ENCODE data around the gene U2AF2. TPM values are rescaled to one million over a fixed set of nuclear protein-coding genes. Genes with fewer than 3 reads are reported as not detected.

U2AF2 gene
- total RNA-seq, 2 donors from 2014 or later = 39.0 to 61.0 TPM

DNA sequence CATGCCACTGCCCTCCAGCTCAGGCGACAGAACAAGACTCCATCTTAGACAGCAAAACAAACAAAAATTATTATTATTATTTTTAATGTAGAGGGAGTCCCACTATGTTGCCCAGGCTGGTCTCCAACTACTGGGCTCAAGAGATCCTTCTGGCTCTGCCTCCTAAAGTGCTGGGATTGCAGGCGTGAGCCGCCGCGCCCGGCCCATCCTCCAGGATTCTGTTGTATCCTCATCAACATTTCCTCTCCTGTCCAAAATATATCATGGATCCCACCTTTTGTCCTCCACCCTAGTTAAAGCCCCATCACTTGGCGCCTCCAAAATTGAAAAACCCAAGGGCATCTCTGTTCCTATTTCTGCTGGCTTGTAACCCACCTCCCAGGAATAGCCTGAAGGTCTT, 31.7 kb upstream of the U2AF2 start:
- peaks cover 0 to 22% of the 10 kb centered on the region in 2 donors for H3K4me1 ChIP-seq
- no peak for DNase-seq (ENCODE audit: low spot score)
- peaks cover under 1% of the 10 kb centered on the region for H3K36me3 ChIP-seq
- no peaks in the 10 kb centered on the region for H3K27me3 ChIP-seq
- H3K4me3 ChIP-seq = no peak overlapping the region
- no peaks in the 10 kb centered on the region for H3K9me3 ChIP-seq
- TF ChIP-seq, protein P1, sequence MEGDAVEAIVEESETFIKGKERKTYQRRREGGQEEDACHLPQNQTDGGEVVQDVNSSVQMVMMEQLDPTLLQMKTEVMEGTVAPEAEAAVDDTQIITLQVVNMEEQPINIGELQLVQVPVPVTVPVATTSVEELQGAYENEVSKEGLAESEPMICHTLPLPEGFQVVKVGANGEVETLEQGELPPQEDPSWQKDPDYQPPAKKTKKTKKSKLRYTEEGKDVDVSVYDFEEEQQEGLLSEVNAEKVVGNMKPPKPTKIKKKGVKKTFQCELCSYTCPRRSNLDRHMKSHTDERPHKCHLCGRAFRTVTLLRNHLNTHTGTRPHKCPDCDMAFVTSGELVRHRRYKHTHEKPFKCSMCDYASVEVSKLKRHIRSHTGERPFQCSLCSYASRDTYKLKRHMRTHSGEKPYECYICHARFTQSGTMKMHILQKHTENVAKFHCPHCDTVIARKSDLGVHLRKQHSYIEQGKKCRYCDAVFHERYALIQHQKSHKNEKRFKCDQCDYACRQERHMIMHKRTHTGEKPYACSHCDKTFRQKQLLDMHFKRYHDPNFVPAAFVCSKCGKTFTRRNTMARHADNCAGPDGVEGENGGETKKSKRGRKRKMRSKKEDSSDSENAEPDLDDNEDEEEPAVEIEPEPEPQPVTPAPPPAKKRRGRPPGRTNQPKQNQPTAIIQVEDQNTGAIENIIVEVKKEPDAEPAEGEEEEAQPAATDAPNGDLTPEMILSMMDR (IDR thresholded peaks at IDR 0.05) = no peak
- H3K27ac ChIP-seq = peak overlapping the region; percentile 97 to 99

DNA sequence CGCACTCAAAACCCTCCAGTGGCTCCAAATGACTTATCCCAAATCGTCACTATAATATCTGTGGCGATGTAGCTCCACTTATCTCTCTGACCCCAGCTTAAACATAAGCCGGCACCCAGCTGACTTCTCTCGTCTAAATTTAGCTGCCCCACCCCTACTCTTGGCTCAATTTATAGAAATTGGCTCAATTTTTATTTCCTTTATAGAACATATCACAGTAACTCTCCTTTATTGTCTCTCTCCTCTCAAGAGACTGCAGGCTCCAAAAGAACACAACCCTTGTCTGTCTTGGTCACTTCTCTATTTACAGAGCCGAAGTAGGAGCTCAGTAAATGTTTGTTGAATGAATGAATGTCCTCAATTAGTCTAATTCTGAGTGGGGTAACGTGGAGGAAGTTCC, 31.3 kb upstream of the U2AF2 start:
- no peaks in the 10 kb centered on the region for H3K36me3 ChIP-seq
- TF ChIP-seq, protein P1 (IDR thresholded peaks at IDR 0.05) = no peak
- H3K9me3 ChIP-seq = no peaks in the 10 kb centered on the region
- peak overlapping the region; percentile 69 to 75 for H3K4me3 ChIP-seq
- H3K27ac ChIP-seq = peak overlapping the region; percentile 97 to 99
- no peak for DNase-seq (ENCODE audit: low spot score)
- peaks cover 0 to 22% of the 10 kb centered on the region in 2 donors for H3K4me1 ChIP-seq
- H3K27me3 ChIP-seq = no peaks in the 10 kb centered on the region

DNA sequence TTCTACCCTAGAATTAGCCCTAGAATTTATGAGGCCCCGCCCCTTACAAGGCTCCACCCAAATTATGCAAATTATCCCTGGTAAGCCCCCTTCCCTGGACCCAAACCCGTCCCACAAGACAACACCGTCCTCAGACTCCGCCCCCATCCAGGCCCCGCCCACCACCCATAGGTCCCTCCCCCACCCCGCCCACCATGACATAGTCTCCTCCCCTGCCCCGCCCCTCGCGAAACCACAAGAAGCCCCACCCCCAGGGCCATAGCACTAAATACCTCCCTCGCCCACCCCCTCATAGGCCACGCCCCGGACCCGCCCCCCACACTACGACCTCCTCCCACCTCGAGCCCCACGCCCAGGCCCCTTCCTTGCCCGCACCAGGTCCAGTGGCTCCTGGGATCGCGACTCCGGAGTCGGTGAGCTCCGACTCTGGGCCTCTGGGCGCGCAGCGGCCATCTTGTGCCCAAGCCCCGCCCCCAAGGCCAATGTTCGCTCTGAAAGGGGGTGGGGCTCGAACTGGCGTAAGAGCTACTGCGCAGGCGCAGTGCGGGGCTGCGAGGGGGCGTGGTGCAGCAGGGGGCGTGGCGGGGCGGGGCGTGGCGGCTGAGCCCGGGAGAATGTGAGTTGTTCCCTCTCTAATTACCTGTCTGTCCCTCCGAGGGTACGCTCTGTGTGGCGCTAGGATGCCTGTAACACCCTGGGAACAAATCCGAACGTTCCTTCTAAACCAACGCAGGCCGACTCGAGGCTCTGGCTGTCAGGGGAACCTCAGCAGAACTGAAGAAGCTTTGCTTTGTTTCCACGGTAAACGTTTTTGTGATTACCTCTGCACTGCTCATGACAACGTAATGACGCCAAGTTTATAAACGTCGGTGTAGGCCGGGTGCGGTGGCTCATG, 30.5 kb upstream of the U2AF2 start, which contains the start of gene ZNF784:
Gene ZNF784, minus strand, starts transcription at position 458 of the 895 bp plus-strand sequence. Its CDS starts 5 bp downstream, at position 453.
- TF ChIP-seq, protein P1 (IDR thresholded peaks at IDR 0.05) = no peak
- Histone ChIP-seq H3K4me1 (peaks cover 0 to 22% of the 10 kb centered on the region in 2 donors), H3K4me3 (peak within 1 kb of the TSS; percentile 69 to 75), H3K27ac (peak within 1 kb of the TSS; percentile 97 to 99), H3K9me3 (no peaks in the 10 kb centered on the region), H3K27me3 (no peaks in the 10 kb centered on the region), H3K36me3 (no peaks in the 10 kb centered on the region)
- DNase-seq (ENCODE audit: low spot score) = peak; percentile 93

DNA sequence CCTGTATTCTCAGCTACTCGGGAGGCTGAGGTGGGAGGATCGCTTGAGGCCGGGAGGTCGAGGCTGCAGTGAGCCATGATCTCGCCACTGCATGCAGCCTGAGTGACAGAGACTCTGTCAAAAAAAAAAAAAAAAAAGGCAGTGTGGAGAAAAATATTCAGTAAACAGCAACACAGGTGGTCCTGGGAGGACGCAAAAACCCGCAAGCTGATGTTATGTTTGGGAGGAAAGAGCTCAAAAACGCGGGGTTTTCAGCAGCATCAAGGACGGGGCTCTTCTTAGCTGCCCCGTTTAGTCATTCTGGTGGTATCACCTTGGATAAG, 29.9 kb upstream of the U2AF2 start:
- no peak for DNase-seq (ENCODE audit: low spot score)
- Histone ChIP-seq H3K27me3 (no peaks in the 10 kb centered on the region), H3K4me3 (peak overlapping the region in 1 of 2 donors; percentile 69), H3K36me3 (no peaks in the 10 kb centered on the region), H3K9me3 (no peaks in the 10 kb centered on the region), H3K27ac (peak overlapping the region; percentile 97 to 99), H3K4me1 (peaks cover 0 to 22% of the 10 kb centered on the region in 2 donors)
- TF ChIP-seq, protein P1 (IDR thresholded peaks at IDR 0.05) = no peak

DNA sequence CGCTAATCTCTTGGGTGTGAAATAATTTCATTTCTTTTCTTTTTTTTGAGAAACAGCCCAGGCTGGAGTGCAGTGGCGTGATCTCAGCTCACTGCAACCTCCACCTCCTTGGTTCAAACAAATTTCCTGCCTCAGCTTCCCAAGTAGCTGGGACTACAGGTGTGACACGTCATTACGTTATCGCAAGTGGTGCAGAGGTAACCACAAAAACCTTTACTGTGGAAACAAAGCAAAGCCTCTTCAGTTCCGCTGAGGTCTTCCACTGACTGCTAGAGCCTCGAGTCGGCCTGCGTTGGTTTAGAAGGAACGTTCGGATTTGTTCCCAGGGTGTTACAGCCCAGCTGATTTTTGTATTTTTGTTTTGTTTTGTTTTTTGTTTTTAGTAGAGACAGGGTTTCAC, 28.5 kb upstream of the U2AF2 start:
- Histone ChIP-seq H3K4me1 (peaks cover 0 to 22% of the 10 kb centered on the region in 2 donors), H3K4me3 (no peak overlapping the region), H3K36me3 (no peaks in the 10 kb centered on the region), H3K27ac (no peak overlapping the region), H3K27me3 (no peaks in the 10 kb centered on the region), H3K9me3 (no peaks in the 10 kb centered on the region)
- DNase-seq (ENCODE audit: low spot score) = no peak
- TF ChIP-seq, protein P1 (IDR thresholded peaks at IDR 0.05) = no peak

Data from right atrium auricular region (tissue), 2 donors.